Suprapubic skin (tissue), 4 donors: ENCODE measurements around the gene SCAMP3.

Experiments used
- CTCF ChIP-seq, 2 donors: fragments of 200-600 bp in 1 of 2; fragments of 450-650 bp in 1 of 2; sonication (generic) in 1 of 2; IDR thresholded peaks; one replicate each; pipeline ENCODE4 v1.5.1; 2016 to 2019; ENCODE audit warnings: antibody characterized with exemption in 2 of 2, mild to moderate bottlenecking in 1 of 2, moderate library complexity in 1 of 2
- EP300 ChIP-seq: sonication (generic); formaldehyde crosslinking; IDR thresholded peaks from one replicate; pipeline ENCODE4 v1.6.1; 2017; ENCODE audit warnings: antibody characterized with exemption
- POLR2A ChIP-seq, 2 donors: fragments of 450-650 bp; IDR thresholded peaks; one replicate each; pipeline ENCODE4 v1.6.1; 2017; ENCODE audit warnings: antibody characterized with exemption in 2 of 2, mild to moderate bottlenecking in 2 of 2, moderate library complexity in 2 of 2
- POLR2AphosphoS5 ChIP-seq, 3 donors: sonication (generic); formaldehyde crosslinking; IDR thresholded peaks; one replicate each; pipeline ENCODE4 v1.6.1; 2017; ENCODE audit warnings: antibody characterized with exemption in 3 of 3

GRCh38 chr1:155255243-155256007, 6.7 kb downstream of the SCAMP3 start, which contains the start of gene ENTREP3:
- TF ChIP-seq CTCF (IDR thresholded peaks at IDR 0.05) (no peak), POLR2A (IDR thresholded peaks at IDR 0.05) (no peak), EP300 (no peak), POLR2AphosphoS5 (IDR thresholded peaks at IDR 0.05) (no peak)
